ENCODE measurements around the gene CCDC27. TPM values are rescaled to one million over a fixed set of nuclear protein-coding genes. Genes with fewer than 3 reads are reported as not detected.

CCDC27 gene
- total and polyA plus RNA-seq, 3 donors from 2014 or later = 10.6 to 28.4 (median 18.3) TPM

GRCh38 chr1:3787349-3787715 lies 35.1 kb downstream of the CCDC27 start:
- Histone ChIP-seq H3K4me1 (peaks cover 5% of the 10 kb centered on the region), H3K27me3 (no peaks in the 10 kb centered on the region), H3K27ac (no peak overlapping the region), H3K9me3 (no peaks in the 10 kb centered on the region), H3K36me3 (ENCODE audit: low read depth, missing control alignments) (no peaks in the 10 kb centered on the region), H3K4me3 (no peak overlapping the region)
- TF ChIP-seq POLR2A (IDR thresholded peaks at IDR 0.05) (no peak), CTCF (IDR thresholded peaks at IDR 0.05) (no peak)
- 83 to 85% methylated on average over 10 of the region's 10 CpGs for WGBS, 2 donors
- intact Hi-C loops (cut with DNase I; ENCODE audit: low total_unique reads) = no loop called here
- DNase-seq = no peak

GRCh38 chr1:3787745-3788605 lies 35.7 kb downstream of the CCDC27 start:
- intact Hi-C loops (cut with DNase I; ENCODE audit: low total_unique reads) = no loop called here
- Histone ChIP-seq H3K27ac (no peak overlapping the region), H3K9me3 (no peaks in the 10 kb centered on the region), H3K36me3 (ENCODE audit: low read depth, missing control alignments) (no peaks in the 10 kb centered on the region), H3K4me3 (no peak overlapping the region), H3K27me3 (no peaks in the 10 kb centered on the region), H3K4me1 (peaks cover 5% of the 10 kb centered on the region)
- no peak for DNase-seq
- 92 to 94% methylated on average over 20 to 26 of the region's 26 CpGs for WGBS, 2 donors
- TF ChIP-seq CTCF (IDR thresholded peaks at IDR 0.05) (no peak), POLR2A (IDR thresholded peaks at IDR 0.05) (no peak)

- Histone ChIP-seq H3K4me3 (no peak overlapping the region), H3K9me3 (no peaks in the 10 kb centered on the region), H3K4me1 (peaks cover 13% of the 10 kb centered on the region), H3K36me3 (ENCODE audit: low read depth, missing control alignments) (no peaks in the 10 kb centered on the region), H3K27ac (no peak overlapping the region), H3K27me3 (no peaks in the 10 kb centered on the region)
- 81 to 93% methylated on average over 12 to 16 of the region's 16 CpGs for WGBS, 2 donors
- DNase-seq = no peak
- TF ChIP-seq CTCF (IDR thresholded peaks at IDR 0.05) = no peak
- TF ChIP-seq POLR2A (IDR thresholded peaks at IDR 0.05) = no peak
- intact Hi-C loops (cut with DNase I; ENCODE audit: low total_unique reads) = no loop called here
These were observed 36.6 kb downstream of the CCDC27 start for GRCh38 chr1:3788756-3789420.

GRCh38 chr1:3789421-3790300 lies 37.4 kb downstream of the CCDC27 start:
- peaks cover 20% of the 10 kb centered on the region for H3K4me1 ChIP-seq
- no peaks in the 10 kb centered on the region for H3K27me3 ChIP-seq
- no peak for TF ChIP-seq CTCF (IDR thresholded peaks at IDR 0.05)
- TF ChIP-seq POLR2A (IDR thresholded peaks at IDR 0.05) = no peak
- no peak for DNase-seq
- no peak overlapping the region for H3K27ac ChIP-seq
- WGBS, 2 donors = 87 to 94% methylated on average over 21 to 34 of the region's 34 CpGs
- no peaks in the 10 kb centered on the region for H3K9me3 ChIP-seq
- intact Hi-C loops (cut with DNase I; ENCODE audit: low total_unique reads) = no loop called here
- H3K4me3 ChIP-seq = no peak overlapping the region
- no peaks in the 10 kb centered on the region for H3K36me3 ChIP-seq (ENCODE audit: low read depth, missing control alignments)
